Measurements from ENCODE around the gene PLAGL2.

- TF ChIP-seq CTCF (IDR thresholded peaks at IDR 0.05): no peak
- no peak for TF ChIP-seq POLR2A (IDR thresholded peaks at IDR 0.05)
These were observed 24.9 kb upstream of the PLAGL2 start for GRCh38 chr20:32232326-32232886.

Data from uterus (tissue), 2 donors.